VCaP (cell line): ENCODE data around the gene ELMO2.

Experiments used
- H3K27ac ChIP-seq: fragments of 450-650 bp; 2 replicates; pipeline ENCODE4 v1.5.1; 2017
- TF ChIP-seq, protein P1 (sequence below): fragments of 450-650 bp; conservative IDR thresholded peaks from 2 replicates; pipeline ENCODE4 v1.5.1; 2017; ENCODE audit warnings: mild to moderate bottlenecking, moderate library complexity

ELMO2 gene

DNA sequence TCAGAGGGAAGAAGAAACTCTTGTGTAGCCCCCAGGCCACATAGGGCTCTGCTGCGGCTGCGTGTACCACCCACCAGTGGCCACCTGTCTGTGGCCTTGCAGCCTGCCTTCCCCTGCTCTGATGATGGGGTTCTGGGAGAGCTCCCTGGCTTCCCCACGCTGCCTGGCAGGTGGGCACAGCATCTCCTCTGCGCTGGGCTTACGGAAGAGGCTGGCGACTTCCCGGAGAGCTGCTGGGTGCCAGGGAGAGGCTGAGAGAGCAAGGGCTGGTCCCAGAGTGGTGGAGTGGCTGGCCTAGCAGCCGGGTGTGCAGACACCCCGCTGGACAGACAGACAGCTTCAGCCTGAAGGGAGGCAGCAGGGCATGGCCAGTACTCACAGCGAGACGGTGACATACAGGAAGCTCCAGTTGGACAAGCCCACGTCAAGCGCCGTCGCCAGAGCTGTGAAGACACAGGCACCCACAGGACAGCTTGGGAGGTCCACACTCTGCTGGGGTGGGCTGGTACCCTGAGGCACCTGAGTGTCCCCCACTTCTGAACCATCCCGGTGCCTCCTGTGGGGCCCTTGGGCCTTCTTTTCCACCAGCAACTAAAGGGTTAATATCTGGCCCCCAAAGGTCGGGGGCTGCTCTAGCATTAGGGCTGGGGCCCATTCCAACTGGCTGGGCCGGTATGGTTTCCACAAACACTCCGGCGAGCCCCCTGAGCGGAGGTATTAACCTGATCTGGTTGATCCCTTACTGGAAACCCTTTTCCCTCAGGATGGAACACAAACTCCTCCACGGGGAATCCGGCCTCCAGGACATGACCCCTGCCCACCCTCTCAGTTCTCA lies 50.0 kb downstream of the ELMO2 start:
- peak overlapping the region; percentile 16; the same call in 1 of the 2 replicates for H3K27ac ChIP-seq
- TF ChIP-seq, protein P1, sequence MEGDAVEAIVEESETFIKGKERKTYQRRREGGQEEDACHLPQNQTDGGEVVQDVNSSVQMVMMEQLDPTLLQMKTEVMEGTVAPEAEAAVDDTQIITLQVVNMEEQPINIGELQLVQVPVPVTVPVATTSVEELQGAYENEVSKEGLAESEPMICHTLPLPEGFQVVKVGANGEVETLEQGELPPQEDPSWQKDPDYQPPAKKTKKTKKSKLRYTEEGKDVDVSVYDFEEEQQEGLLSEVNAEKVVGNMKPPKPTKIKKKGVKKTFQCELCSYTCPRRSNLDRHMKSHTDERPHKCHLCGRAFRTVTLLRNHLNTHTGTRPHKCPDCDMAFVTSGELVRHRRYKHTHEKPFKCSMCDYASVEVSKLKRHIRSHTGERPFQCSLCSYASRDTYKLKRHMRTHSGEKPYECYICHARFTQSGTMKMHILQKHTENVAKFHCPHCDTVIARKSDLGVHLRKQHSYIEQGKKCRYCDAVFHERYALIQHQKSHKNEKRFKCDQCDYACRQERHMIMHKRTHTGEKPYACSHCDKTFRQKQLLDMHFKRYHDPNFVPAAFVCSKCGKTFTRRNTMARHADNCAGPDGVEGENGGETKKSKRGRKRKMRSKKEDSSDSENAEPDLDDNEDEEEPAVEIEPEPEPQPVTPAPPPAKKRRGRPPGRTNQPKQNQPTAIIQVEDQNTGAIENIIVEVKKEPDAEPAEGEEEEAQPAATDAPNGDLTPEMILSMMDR, result no peak

DNA sequence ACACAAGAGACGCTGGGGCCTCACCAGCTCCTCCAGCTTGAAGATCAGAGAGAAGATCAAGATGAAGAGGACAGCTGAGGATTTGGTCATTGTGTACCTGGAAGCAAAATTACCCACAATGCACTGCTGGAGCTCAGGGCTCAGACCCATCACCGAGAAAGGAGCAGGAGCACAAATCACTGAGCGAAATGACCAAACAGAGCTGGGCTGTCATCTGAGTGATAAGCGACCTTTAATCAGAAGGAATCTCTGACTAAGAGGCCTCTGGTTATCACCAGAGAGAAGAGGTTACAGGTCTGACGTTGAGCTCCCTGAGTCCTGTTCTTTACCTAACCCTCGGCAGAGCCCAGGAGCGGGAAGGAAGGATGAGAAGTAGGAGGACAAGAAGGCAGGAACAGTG lies 50.6 kb downstream of the ELMO2 start:
- TF ChIP-seq, protein P1, result no peak

DNA sequence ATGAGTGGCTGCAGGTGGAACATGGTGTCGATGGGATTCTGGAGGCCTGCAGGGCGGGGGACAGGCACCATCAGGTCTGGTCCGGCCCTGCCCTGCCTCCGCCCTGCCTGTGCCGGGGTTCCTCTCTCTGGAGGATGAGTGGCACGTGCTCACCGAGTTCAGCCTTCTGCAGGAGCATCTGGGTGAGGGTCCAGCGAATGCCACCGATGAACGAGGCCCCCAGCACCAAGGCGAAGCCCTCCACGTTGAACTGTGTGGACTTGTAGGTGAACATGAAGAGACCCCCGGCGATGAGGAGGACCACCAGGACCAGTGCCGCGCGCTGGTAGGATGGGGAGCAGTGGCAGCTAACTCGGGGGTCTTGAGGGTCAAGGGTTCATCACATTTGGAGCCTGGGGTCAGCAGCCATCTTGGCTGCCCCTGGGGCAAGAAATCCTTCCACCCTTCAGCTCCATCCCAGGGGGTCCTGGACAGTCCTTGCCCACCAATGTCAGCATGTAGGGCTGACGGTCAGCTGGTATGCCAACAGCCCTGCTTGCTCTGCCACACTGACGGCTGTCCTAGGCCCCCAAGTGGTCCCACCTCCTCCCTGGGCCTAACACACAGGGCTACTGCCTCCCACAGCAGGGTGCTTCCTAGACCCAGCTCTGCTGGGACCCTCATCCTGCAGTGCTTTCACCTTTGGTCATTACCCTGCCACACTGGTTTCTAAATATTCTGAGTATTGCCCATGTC lies 51.3 kb downstream of the ELMO2 start:
- TF ChIP-seq, protein P1, result no peak
- H3K27ac ChIP-seq, result no peak overlapping the region

More for the DNA sequence above, 50.6 kb downstream of the ELMO2 start:
- peak overlapping the region; percentile 16; the same call in 1 of the 2 replicates for H3K27ac ChIP-seq

DNA sequence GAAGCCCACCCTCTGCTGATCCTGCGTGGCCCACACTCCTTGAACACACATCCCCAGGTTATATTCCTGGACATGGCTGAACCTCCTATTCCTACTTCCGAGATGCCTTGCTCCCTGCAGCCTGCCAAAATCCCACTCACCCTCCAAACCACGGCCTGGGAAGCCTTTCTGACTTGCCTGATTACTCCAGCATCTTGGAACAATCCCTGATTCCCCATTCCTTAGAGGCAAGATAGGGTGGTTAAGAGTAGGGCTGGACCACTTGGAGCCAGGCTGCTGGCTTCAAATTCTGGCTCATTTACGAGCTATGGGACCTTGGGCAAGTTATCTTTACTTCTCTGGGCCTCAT lies 52.2 kb downstream of the ELMO2 start:
- TF ChIP-seq, protein P1, result no peak
- H3K27ac ChIP-seq, result no peak overlapping the region

DNA sequence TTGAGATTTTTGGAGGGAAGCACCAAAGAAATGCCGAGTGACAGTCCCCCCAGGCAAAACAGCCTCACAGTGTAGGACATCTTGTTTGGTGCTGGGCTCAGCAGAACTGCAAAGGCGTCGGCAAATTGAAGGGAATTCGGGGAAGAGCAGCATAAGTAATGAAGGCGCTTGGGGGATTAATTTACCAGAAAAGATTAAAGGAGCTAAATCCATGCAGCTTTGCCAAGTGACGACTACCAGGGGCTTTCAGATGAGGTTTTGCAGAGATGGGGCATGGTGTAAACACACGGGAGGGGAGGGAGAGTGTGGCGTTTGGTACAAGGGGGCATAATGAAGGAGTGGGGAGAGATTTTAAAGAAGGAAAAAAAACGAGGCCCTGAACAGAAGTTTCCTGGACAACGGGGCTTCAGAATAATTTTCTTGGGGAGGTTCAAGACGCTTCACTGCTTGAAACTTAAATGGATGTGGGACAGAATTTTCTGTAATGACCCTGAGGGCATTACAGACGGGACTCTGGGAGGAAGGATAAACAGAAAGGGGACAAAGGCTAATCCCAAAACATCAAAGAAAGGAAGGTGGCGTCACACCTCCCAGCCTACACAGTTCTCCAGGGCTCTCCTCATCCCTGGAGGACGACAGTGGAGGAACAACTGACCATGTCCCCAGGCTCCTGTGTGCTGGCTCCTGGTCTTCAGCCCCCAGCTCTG lies 52.8 kb downstream of the ELMO2 start:
- TF ChIP-seq, protein P1, result no peak
- H3K27ac ChIP-seq, result no peak overlapping the region

DNA sequence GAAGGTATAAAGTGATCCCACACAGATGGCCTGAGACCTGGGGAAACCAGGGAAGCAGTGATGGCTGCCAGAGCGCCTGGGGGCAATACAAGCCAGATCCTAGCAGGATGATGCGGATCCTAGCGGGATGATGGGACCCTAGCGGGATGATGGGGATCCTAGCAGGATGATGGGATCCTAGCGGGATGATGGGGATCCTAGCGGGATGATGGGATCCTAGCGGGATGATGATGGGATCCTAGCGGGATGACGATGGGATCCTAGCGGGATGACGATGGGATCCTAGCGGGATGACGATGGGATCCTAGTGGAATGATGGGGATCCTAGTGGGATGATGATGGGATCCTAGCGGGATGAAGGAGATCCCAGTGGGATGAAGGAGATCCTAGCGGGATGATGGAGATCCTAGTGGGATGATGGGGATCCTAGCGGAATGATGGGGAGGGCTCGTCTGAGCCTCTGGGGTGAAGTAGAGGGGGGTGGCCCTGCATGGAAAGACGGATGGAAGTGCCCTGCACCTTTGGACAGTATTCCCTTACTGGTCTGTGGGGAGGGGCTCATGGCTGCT lies 54.0 kb downstream of the ELMO2 start:
- H3K27ac ChIP-seq, result no peak overlapping the region
- TF ChIP-seq, protein P1, result no peak
